GM19351 (cell line): ENCODE measurements around the gene LRRC72.
A peak's percentile ranks its signal among the peaks of the same experiment; 100 is the strongest.
"Not testable (repeated sequence)": the region's sequence is repeated elsewhere in the genome, so short reads cannot be mapped to it uniquely, and the experiment has no call there.

Experiments used
- ATAC-seq: cut with Tn5 transposase; IDR thresholded peaks from one replicate; pipeline ENCODE4 v1.9.1; 2021; ENCODE audit warnings: mild to moderate bottlenecking, moderate library complexity; ENCODE audit not compliant: unreplicated experiment

Gene LRRC72

DNA sequence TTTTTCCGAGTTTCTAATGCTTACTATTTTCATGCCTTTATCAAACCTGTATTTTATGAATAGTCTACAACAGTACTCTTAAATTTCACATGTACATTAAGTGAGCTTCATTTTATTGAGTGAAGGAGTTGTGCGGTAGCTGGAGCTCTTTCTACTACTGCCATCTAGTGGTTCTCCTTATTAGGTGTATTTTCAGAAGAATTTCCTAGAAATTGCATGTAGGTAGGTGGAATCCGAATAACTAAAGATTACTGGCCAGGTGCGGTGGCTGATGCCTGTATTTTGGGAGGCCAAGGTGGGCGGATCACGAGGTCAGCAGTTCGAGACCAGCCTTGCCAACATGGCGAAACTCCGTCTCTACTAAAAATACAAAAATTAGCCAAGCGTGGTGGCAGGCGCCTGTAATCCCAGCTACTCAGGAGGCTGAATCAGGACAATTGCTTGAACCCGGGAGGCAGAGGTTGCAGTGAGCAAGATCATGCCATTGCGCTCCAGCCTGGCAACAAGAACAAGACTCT, 38.3 kb downstream of the LRRC72 start:
- peak; percentile 79 for ATAC-seq

GRCh38 chr7:16571941-16572340, 45.3 kb downstream of the LRRC72 start:
- ATAC-seq: no peak

- no peak for ATAC-seq
Observed at GRCh38 chr7:16579216-16579615, 52.6 kb downstream of the LRRC72 start.

DNA sequence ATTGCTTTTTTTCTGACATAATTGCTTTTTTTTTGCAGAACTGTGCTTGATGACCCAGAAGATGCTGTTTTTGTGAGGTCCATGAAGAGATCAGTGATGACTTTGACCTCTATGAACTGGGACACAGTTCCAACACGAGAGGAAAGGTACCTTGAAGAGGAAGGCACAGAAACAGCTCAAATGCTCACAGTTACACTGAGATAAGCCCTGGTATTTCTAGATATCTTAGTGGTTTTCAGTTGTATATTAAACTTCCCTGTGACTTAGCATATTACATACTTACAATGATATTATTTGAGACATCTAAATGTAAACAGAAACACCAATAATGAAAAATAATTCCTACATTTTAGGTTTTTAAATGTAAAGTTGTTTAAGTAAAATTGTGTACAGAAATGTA, 54.7 kb downstream of the LRRC72 start:
- no peak for ATAC-seq

- no peak for ATAC-seq
Observed at GRCh38 chr7:16583834-16584233, 57.2 kb downstream of the LRRC72 start.

DNA sequence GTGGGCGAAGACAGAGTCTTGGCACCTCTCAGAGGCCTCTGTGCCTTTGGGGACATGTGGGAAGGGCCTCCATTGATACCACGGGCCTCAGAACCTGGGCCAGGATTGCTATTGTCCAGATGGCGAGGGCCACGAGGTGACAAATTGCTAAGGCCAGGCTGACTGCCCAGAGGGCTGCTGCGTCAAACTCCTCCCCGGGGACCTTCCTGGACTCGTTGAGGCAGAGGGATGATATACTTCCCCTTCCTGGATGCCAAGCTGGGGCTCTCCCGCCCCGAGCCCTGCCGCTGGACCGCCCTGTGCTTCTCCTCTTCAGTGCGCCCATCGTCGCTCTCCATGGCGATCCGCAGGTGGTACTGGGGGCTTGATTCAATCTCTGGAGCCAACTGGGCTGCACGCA, 58.9 kb downstream of the LRRC72 start:
- no peak for ATAC-seq

DNA sequence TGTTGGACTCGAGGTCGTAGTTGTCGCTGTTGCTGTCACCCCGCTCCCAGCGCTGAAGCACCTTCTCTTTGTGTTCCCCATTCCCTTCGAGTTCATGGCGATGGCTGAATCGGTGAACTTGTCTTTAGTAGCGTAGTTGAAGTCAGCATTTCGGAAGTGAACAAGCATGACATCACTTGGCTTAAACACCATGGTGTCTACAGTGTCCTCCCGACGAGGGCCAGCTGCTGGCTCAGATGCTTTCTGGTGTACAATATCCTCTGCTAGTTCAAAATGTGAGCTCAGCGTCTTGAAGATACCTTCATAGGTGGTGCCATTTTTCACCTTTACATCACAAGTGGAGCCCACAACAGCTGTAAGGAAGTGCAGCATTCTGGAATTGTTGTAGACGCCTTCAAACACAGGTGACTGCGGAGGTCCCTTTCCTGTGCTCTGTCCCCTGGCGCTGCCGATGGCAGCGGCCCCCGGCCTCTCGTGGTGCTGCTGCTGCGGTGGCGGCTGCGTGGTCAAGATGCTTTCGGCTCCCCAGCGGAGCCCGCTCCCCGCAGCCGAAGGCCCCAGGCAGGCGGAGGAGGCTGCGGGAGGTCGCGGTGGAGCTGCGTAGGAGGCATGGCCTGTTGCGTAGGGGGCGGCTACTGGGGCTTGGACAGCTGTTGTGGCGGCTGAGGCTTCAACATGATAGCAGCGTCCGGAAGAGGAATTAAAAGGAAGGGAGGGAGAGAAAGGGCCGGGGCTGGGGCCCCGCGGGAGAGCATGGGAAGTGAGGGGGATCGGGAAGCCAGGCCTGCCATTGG, 59.7 kb downstream of the LRRC72 start:
- ATAC-seq: no peak

DNA sequence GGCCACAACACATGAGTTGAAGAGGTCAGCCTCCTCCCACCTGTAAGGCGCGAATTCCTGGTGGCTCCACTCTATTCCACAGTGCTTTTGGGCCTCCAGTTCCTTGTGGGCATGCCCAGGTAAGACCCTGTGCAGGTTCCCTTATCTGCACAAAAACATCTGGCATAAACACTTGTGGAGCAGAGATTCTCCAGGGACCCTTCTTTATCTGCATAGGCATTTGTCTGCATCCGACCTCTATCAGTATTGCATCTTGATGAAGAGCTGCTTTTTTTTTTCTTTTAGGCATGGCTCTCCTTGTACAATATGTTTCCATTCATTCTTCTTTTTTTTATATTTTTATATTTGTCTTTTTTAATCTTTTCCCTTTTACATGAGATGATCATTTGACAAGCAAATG, 60.5 kb downstream of the LRRC72 start:
- no peak for ATAC-seq

- ATAC-seq: no peak
Observed at GRCh38 chr7:16587790-16588189, 61.2 kb downstream of the LRRC72 start.

GRCh38 chr7:16589881-16590280, 63.3 kb downstream of the LRRC72 start:
- ATAC-seq: no peak

DNA sequence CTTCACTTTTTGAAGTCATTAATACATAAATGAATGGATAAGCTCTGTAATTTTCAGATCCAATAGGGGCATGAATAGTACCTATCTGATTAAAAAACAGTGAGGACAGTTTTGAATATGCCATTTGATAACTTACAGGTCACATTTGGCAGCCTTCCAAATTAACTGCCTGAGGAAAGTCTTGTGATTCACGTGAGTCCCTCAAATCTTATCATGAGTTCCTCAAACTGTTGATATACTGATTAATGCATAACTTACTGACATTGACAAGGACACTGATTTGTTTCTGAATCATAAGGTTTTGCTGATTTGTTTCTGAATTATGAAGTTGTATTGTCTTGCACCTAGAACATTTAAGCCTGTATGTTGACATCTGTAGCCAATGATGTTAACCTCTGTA, 63.8 kb downstream of the LRRC72 start:
- no peak for ATAC-seq

DNA sequence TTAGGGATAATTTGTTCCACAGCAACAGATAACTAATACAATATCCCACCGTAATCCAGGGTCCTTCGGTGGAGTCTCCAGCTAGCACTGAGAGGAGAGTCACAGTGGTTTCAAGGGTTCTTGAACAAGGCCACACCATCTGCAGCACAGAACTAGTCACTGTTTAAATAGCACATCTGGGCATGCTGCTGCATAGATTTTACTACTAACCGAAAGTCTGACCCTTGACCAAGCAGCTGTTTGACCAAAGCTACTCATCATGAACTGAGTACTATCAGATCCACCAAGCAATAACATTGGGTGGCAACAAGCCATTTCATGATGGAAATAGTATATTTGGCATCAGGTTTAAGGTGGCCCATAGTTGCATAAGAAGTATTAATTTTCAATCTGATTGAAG, 65.8 kb downstream of the LRRC72 start:
- ATAC-seq: no peak

DNA sequence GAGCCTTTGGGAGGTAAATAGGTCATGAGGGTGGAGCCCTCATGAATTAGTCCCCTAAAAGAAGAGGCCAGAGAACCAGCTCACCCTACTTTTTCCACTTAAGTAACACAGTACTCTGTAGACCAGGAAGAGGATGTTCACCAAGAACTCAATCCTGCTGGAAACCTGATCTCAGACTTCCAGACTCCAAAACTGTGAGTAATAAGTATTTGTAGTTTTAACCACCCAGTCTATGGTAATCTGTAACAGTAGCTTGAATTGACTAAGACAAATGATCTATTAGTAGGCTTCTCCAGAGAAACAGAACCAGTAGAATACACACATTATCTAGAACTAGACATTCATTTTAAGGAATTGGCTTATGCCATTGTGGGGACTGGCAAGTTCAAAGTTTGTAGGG, 67.4 kb downstream of the LRRC72 start:
- ATAC-seq: no peak

GRCh38 chr7:16594676-16595075, 68.1 kb downstream of the LRRC72 start:
- no peak for ATAC-seq

DNA sequence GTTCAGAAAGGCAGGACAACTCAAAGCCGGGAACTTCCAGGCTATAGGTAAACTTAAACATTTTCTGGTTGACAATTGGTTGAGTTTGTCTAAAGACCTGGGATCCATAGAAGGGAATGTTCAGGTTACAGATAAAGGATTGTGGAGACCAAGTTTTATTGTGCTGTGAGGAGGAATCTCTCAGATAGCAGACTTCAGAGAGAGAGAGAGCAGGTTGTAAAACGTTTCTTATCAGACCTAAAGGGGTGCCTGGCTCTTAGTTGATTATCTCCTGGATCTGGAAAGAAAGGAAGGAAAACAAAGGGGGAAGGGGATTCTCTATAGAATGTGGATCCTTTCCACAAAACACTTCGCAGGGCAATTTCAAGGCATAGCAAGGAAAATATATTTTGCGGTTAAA, 69.0 kb downstream of the LRRC72 start:
- not testable (repeated sequence) for ATAC-seq

- no peak for ATAC-seq
Observed at GRCh38 chr7:16598015-16598414, 71.4 kb downstream of the LRRC72 start.

DNA sequence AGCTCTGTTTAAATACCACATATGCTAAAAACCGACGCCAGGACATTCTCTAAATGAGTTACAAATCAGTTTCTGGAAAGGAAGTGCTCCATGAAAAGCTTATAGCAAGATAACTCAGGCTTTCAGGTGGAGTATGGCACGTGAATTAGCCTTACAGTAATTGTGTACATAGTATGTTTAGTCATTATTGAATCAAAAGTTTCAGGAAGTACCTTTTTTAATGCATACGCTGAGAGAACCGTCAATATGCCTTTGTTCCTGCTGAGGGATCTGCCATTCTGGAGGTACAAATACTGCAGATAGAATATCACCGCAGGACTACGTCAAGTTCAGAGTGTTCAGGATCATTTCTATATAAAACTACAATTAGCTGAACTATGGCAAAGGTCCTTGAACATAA, 73.2 kb downstream of the LRRC72 start:
- ATAC-seq: no peak

DNA sequence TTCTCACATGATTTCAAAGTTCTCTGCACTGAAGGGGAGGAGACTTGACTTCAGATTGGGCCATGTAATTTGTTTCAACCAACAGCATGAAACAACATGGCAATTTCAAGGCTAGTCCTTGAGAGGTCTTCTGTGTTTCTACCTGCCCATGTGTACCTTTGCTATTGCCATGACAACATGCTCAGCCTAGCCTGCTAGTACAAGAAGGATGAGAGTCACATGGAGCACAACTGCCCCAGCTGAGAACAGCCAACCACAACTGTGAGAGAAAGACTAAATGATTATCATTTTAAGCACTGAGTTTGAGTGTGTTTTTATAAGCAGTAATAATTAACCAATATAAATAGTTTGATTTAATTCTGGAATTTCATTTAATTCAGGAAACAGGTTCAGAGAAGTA, 77.0 kb downstream of the LRRC72 start:
- no peak for ATAC-seq

GRCh38 chr7:16604054-16604453, 77.4 kb downstream of the LRRC72 start:
- ATAC-seq: no peak

GRCh38 chr7:16606704-16607103, 80.1 kb downstream of the LRRC72 start:
- peak; percentile 46 for ATAC-seq

GRCh38 chr7:16609842-16610450, 83.3 kb downstream of the LRRC72 start:
- peak; percentile 94 for ATAC-seq

DNA sequence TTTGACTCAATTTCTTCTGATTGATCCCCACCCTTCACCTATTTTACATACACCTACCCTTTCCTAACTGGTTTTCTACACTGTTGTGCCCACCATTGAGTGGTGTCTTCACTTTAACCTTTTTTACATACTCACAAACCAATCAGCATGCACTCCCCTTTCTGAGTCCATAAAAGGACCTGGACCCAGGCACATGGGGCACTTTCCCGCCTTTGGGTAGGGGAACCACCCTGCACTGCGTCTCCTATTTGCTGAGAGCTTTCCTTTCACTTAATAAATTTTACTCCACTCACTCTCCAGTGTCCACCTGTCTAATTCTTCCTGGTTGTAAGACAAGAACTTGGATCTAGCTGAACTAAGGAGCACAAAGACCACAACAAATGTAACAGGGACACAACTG, 85.1 kb downstream of the LRRC72 start:
- no peak for ATAC-seq
